Right lobe of liver (tissue), 4 donors: ENCODE data around the gene TGFA.

Experiments used
- CTCF ChIP-seq, 4 donors: fragments of 200-600 bp in 3 of 4; fragments of 450-650 bp in 1 of 4; IDR thresholded peaks; one replicate each; pipeline versions ENCODE4 v1.5.1 to v1.8.0; 2016 to 2022; ENCODE audit warnings: antibody characterized with exemption in 4 of 4, mild to moderate bottlenecking in 2 of 4
- POLR2A ChIP-seq: fragments of 450-650 bp; IDR thresholded peaks from one replicate; pipeline ENCODE4 v1.6.1; 2017; ENCODE audit warnings: antibody characterized with exemption, mild to moderate bottlenecking
- donor health status: DM: no; HTN: no; CAD: no.
- donor health status: DM: no; HTN: no; CAD: no.
- donor health status: DM: no; HTN: yes; CAD: no.

- no peak for TF ChIP-seq CTCF (IDR thresholded peaks at IDR 0.05)
- no peak for TF ChIP-seq POLR2A
Observed at GRCh38 chr2:70546376-70546775, 7.2 kb downstream of the TGFA start.
